ENCODE measurements around the gene FBRSL1.
A peak's percentile ranks its signal among the peaks of the same experiment; 100 is the strongest.

The FBRSL1 gene

DNA sequence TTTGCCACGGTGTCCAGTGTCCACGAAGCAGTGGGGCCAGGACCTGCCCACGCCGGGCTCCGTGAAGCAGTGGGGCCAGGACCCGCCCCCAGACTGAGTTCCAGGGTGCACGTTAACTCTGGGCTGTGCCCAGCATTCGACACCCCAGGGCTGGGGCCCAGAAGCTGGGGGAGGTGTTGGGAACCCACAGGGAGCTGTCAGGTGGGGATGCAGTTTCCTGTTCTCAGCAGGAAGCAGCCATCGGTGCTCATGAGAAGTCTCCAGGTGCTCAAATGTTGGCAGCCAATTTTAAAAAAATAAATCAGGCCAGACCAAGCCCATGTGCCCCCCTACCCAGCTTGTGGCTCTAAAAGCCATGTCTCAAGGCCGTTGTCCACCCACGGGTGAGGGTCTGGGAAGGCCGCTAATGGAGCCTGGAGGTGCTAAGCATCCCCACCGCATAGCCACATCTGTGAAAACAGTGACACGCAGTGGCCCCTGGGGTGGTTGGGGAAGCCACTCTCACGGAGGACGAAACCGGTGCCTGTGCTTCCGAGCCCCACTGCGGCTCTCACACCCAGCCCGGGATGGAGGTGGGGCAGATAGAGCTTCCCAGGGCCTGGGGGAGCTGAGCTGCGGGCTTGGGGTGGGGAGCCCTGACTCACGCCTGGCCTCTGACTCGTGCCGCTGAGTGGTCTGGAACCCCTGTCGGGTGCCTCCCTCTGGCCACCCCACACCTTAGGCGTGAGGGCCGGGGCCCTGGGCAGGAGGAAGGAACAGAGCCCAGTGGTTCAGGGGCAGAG lies 53.5 kb downstream of the FBRSL1 start:
- intact Hi-C loops (cut with DNase I), result no loop called here
- no peak for DNase-seq

DNA sequence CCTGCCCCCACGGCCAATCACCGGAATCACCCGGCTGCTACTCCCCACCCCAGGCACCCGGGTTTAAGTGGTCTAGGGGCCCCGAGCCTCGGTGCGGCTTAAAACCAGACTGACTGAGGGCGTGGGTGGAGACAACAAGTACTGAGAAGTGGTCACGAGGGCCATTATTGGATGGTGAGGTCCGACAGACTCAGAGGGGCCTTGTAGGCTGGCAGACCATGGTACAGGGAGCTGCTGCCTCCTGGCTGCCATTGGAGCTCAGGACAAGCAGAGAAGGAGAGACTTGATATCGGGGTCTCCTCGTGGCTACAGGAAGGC lies 54.1 kb downstream of the FBRSL1 start:
- intact Hi-C loops (cut with DNase I), result no loop called here
- no peak for DNase-seq

DNA sequence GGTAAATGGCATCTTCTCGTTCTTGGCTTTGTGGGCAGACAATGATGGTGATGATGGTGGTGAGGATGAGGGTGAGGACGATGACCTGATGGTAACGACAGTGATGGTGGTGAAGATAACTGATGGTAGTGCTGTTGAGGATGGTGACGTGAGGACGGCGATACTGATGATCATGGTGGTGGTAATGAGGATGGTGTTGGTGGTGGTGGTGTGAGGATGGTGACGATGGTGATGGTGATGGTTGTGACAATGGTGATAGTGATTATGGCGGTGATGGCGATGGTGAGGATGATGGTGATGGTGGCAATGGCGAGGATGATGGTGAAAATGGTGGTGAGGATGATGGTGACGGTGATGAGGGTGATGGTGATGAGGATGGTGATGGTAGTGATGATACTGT lies 54.5 kb downstream of the FBRSL1 start:
- intact Hi-C loops (cut with DNase I), result no loop called here
- DNase-seq, result no peak

DNA sequence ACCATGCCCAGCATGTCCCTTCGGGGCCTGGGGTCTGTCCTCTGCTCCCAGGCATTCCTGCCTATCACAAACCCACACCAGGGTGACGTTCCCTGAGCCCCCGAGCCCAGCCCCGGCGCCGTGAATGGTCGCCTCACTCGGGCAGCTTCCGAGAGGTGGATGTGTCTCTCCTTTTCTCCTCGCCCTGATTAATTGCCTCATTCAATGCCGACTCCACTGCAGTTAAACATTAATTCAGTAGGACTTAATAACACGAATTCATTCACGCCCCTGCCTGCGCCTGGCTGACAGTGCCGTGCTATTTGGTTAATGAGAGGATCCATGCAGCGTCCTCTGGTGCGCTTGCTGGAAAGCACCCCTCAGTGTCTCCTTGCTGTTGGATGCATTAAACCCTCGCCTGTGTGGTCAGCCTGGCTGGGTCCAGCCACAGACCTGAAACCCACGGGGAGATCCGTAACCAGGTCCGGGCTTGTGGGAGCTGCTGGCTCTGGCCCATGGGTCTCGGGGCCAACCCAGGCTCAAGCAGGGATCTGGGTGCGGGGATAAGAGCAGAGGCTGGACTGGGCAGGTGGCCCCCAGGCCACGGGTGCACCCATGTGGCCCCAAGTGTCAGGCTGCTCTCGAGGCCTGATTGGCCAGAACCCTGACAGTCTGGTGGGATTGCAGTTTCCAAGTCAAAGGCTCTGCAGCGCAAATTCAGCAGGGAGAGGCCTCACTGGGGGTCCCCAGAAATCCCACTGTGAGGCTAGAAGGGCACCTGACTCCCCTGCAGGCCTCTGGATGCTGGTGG lies 55.4 kb downstream of the FBRSL1 start:
- intact Hi-C loops (cut with DNase I), result no loop called here
- DNase-seq, result peak in 3 of 42 donors; percentile 35 to 49 (median 38)

DNA sequence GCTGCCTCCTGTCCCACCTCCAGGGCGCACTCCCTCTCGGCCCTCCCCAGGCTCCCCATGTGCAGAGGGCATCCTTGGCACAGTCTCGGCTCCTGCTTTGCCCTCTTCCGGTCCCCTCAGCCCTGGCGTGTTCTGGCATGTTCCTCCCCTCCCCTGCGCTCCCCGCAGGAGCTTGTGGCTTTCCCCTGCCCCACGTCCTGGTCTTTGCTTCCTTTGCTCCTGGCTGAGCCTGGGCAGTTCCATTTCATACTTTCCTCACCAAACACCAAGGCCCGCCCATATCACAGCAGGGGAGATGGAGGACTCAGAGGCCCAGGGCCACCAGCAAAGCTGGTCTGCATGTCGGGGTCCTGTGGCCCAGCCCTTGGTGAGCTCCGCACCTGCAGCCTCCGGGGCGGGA lies 56.0 kb downstream of the FBRSL1 start:
- intact Hi-C loops (cut with DNase I), result no loop called here
- DNase-seq, result no peak

- no peak for DNase-seq
- intact Hi-C loops (cut with DNase I), result no loop called here
Observed at GRCh38 chr12:132546647-132547046, 56.7 kb downstream of the FBRSL1 start.

- intact Hi-C loops (cut with DNase I), result no loop called here
- no peak for DNase-seq
Observed at GRCh38 chr12:132547205-132547740, 57.3 kb downstream of the FBRSL1 start.

- intact Hi-C loops (cut with DNase I), result no loop called here
- DNase-seq, result no peak
Observed at GRCh38 chr12:132548430-132549058, 58.6 kb downstream of the FBRSL1 start.

- intact Hi-C loops (cut with DNase I), result no loop called here
- no peak for DNase-seq
Observed at GRCh38 chr12:132549059-132549458, 59.1 kb downstream of the FBRSL1 start.

DNA sequence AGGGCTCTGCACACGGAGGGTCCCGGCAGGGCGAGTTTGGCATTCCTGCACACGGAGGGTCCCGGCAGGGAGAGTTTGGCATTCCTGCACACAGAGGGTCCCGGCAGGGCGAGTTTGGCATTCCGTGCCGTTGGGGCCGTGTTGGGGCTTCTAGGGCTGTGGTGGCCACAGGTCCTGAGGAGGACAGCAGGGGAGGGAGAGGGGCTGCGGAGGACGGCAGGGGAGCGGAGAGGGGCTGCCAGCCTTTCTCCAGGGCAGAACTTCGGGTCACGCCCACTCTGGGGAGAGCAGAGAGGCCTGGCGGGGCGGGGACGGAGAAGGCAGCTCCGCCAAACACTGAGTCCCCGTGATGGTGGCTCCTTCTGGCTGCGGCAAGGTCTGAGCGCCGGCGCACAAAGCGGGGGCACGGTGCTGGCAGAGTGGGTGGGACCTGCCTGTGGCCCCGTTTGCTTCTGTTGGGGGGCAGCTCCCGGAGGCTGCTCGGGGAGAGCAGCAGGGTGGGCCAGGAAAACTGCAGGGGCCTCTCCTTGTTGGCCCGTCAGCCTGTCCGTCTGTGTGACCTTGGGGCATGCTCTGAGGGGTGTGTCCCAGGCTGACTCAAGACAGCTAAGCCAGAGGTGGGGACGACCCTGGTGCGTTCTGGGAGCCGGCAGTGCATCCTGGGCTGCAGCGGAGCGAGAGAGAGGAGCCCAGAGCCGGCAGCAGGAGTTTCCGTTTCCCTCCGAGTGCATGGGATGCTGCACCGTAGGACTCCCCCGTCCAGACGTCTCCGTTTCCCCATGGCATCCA lies 60.3 kb downstream of the FBRSL1 start:
- intact Hi-C loops (cut with DNase I), result no loop called here
- no peak for DNase-seq

DNA sequence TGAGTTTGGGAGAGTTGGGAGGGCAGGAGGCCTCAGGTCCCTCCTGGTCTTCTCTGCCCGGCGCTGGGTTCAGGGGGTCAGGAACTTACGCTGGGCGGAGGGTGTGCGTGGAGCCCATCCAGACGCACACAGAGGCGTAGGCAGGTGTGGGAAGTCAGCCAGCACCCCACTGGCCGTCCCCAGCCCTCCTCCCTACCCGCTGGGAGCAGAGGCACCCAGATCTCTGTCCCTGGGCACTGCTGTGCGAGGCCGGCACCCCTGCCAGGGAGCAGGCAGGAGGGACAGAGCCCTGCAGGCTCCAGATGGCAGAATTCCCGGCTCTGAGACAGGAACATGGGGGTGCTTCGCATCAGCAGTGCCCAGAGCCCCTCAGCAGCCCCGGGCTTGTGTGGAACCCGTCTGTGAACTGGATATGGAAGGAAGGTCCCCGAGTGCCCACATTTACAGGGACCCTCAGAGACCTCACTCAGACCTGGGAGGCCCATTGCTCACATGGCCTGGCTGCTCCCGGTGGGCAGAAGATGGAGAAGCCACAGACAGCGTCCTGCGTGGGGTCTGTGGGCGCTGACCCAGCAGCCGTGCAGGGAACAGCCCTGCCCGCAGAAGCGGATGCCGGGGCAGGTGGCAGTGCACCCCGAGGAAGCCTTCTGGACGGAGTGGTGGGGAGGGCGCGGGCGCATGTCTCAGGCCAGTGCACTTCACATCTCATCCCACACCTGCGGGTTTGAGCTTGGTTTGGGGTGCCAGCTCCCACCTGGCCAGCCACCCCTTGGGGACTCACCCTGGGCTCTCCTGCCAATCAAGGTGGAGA lies 61.1 kb downstream of the FBRSL1 start:
- intact Hi-C loops (cut with DNase I), result no loop called here
- peak in 8 of 42 donors; percentile 8 to 49 (median 21) for DNase-seq

- DNase-seq, result peak in 12 of 42 donors; percentile 21 to 58 (median 36)
- intact Hi-C loops (cut with DNase I), result no loop called here
Observed at GRCh38 chr12:132551641-132552031, 61.7 kb downstream of the FBRSL1 start.

- peak in 2 of 42 donors; percentile 25 to 35 for DNase-seq
- intact Hi-C loops (cut with DNase I), result no loop called here
Observed at GRCh38 chr12:132554845-132555630, 65.1 kb downstream of the FBRSL1 start.

- intact Hi-C loops (cut with DNase I), result no loop called here
- no peak for DNase-seq
Observed at GRCh38 chr12:132555686-132556085, 65.7 kb downstream of the FBRSL1 start.

DNA sequence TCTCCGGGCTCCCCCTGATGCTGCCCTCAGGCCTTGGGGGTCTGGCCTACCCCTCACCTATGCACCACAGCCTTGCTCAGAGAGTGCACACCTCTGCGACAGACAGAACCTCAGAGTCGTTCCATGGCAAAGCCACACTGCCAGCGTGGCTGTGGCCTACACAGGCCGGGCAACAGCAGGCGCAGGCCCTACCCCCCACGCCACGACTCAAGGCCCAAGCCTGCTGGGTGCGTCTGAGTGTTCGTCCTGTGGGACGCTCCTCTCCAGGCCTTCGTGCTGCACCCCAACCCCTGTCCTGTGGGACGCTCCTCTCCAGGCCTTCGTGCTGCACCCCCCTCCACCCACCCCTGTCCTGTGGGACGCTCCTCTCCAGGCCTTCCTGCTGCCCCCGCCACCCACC lies 66.3 kb downstream of the FBRSL1 start:
- intact Hi-C loops (cut with DNase I), result no loop called here
- no peak for DNase-seq

GRCh38 chr12:132556801-132557200 lies 66.8 kb downstream of the FBRSL1 start:
- DNase-seq, result no peak
- intact Hi-C loops (cut with DNase I), result no loop called here

DNA sequence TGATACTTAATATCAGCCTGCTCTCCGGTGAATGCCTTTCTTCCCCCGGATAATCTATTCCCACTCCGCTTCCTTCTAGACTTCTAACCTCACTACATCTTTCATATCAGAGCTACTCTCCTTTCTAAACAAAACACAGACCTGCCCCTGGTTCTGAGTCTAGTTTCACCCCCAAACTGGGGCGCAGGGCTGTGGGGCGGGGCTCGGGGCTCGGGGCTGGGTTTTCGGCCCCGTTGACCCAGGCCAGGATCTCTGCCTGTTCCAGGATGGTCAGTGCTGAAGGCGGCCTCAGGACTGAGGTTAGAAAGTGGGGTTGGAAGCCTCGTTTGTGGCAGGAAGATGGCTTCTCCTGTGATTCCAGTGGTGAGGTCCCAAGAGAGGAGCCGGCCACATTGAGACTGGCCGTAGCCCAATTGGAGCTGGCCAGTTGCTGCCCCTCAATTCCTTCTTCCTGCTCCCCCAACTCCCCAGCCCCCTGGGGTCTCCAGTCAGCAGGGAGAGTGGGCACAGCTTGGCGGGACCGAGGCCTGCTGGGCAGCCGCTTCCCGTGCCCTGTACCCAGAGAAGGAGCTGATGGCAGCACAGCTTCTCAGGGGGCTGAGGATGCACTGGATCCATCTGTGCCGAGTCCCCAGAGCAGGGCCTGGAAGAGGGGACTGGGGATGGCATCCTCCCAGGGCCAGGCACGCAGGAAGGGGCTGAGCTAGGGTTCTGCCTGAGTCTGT lies 67.5 kb downstream of the FBRSL1 start:
- no peak for DNase-seq
- intact Hi-C loops (cut with DNase I), result no loop called here

Measured in head of caudate nucleus (tissue), 42 donors.